Pancreas (tissue), 10 donors: ENCODE measurements around the gene NFS1. TPM values are rescaled to one million over a fixed set of nuclear protein-coding genes. Genes with fewer than 3 reads are reported as not detected.

Experiments used
- ATAC-seq, 4 donors: fragments of 200-7000 bp; cut with Tn5 transposase; one replicate each; pipeline versions ENCODE4 v1.8.0 to v1.9.1; 2020; ENCODE audit warnings: mild to moderate bottlenecking in 4 of 4, moderate library complexity in 4 of 4
- DNase-seq, 6 donors: peaks; one replicate each; pipeline ENCODE4 v3.0.0-alpha.2; 2020
- FAIRE-seq: peaks from 2 replicates; lab custom pipeline; 2012; peaks lifted over from hg19 to GRCh38; lab: Jason Lieb, UNC
- H3K27ac ChIP-seq, 4 donors: fragments of 200-600 bp; sonication (generic); 1 replicate in 3 of 4; 2 replicates in 1 of 4; pipeline versions ENCODE4 v1.5.0 to v1.8.0; 2020
- H3K27me3 ChIP-seq, 4 donors: fragments of 200-600 bp; one replicate each; pipeline ENCODE4 v1.8.0; 2021
- H3K36me3 ChIP-seq, 3 donors: fragments of 200-600 bp; sonication (generic) in 1 of 3; one replicate each; pipeline versions ENCODE4 v1.5.0 to v1.8.0; 2020 to 2021
- H3K4me1 ChIP-seq, 3 donors: fragments of 200-600 bp; one replicate each; pipeline ENCODE4 v1.8.0; 2021
- H3K4me3 ChIP-seq, 4 donors: fragments of 200-600 bp; sonication (generic) in 2 of 4; one replicate each; pipeline versions ENCODE4 v1.5.0 to v1.8.0; 2020 to 2021
- H3K9me3 ChIP-seq, 4 donors: fragments of 200-600 bp; one replicate each; pipeline ENCODE4 v1.8.0; 2021
- CTCF ChIP-seq, 4 donors: fragments of 200-600 bp; sonication (generic) in 3 of 4; IDR thresholded peaks; one replicate each; pipeline versions ENCODE4 v1.5.0 to v1.8.0; 2021; ENCODE audit warnings: antibody characterized with exemption in 4 of 4
- WGBS, 2 donors: extraction: QIAGEN DNeasy Blood & Tissue Kit; methylation state at CpG; one replicate each; pipeline ENCODE4 v1.1.7; 2013; 5-methylcytosine and 5-hydroxymethylcytosine counted together
- intact Hi-C, 3 donors: fragments of 100-400 bp; cut with DNase I; formaldehyde crosslinking; loops; one replicate each; pipeline versions ENCODE4 v1.11.1 to v1.14.2; 2022
- polyA plus RNA-seq, 2 donors: library from polyadenylated mRNA; stranded (reverse); fragments of 200-250 nt; gene quantifications; one replicate each; pipeline ENCODE4 v1.2.3, GENCODE V29; 2013
- total RNA-seq, 6 donors: library from RNA; stranded (reverse); fragmentation: NEBNext Ultra II Directional in 4 of 6; extraction: Animal tissue kit (Norgen Biotek cat#: 25700) in 4 of 6; gene quantifications; one replicate each; pipeline versions ENCODE4 v1.2.1 to v1.2.4, GENCODE V29; 2021 to 2023
- donor health status: healthy with polysubstance abuse.
- donor health status: DM: no; HTN: no; CAD: no; lungs with moderate emphysema.
- donor health status: DM: no; HTN: no; CAD: no.
- donor health status: control.
- donor health status: control.
- donor health status: Bipolar disorder and iron deficiency.
- donor health status: DM: yes; HTN: yes; CAD: no.
- donor health status: DM: no; HTN: no; CAD: no.
- donor health status: DM: no; HTN: no; CAD: no.
- donor health status: DM: yes; HTN: yes; CAD: no.

The NFS1 gene
- total and polyA plus RNA-seq, 8 donors, result 11.0 to 34.8 (median 15.2) TPM

- Histone ChIP-seq H3K27ac (no peak overlapping the region), H3K4me1 (no peaks in the 10 kb centered on the region), H3K36me3 (no peaks in the 10 kb centered on the region), H3K9me3 (no peaks in the 10 kb centered on the region), H3K27me3 (no peaks in the 10 kb centered on the region), H3K4me3 (no peak overlapping the region)
- intact Hi-C loops, result no loop called here
- FAIRE-seq, result no peak
- WGBS, 2 donors, result 52 to 63% methylated on average over 2 of the region's 2 CpGs
- no peak for TF ChIP-seq CTCF (IDR thresholded peaks at IDR 0.05)
- ATAC-seq, result no peak
- no peak for DNase-seq
These were observed 60.4 kb downstream of the NFS1 start for GRCh38 chr20:35638751-35639150.

GRCh38 chr20:35637276-35637675 is 61.9 kb downstream of the NFS1 start:
- Histone ChIP-seq H3K36me3 (no peaks in the 10 kb centered on the region), H3K9me3 (no peaks in the 10 kb centered on the region), H3K27ac (no peak overlapping the region), H3K4me3 (no peak overlapping the region), H3K27me3 (no peaks in the 10 kb centered on the region), H3K4me1 (no peaks in the 10 kb centered on the region)
- no peak for FAIRE-seq
- TF ChIP-seq CTCF (IDR thresholded peaks at IDR 0.05), result no peak
- no peak for ATAC-seq
- WGBS, 2 donors, result 95 to 96% methylated on average over 6 of the region's 6 CpGs
- intact Hi-C loops, result no loop called here
- DNase-seq, result no peak

- H3K4me1 ChIP-seq, result no peaks in the 10 kb centered on the region
- FAIRE-seq (no peak), DNase-seq (no peak), ATAC-seq (peak in 3 of 4 donors; percentile 23 to 39 (median 38))
- WGBS, 2 donors, result 57 to 66% methylated on average over 2 of the region's 2 CpGs
- H3K27ac ChIP-seq, result no peak overlapping the region
- intact Hi-C loops, result no loop called here
- TF ChIP-seq CTCF (IDR thresholded peaks at IDR 0.05), result no peak
- H3K9me3 ChIP-seq, result no peaks in the 10 kb centered on the region
- H3K36me3 ChIP-seq, result peaks cover 0 to 6% (median 0%) of the 10 kb centered on the region in 3 donors
- H3K27me3 ChIP-seq, result no peaks in the 10 kb centered on the region
- H3K4me3 ChIP-seq, result no peak overlapping the region
These were observed 63.1 kb downstream of the NFS1 start for GRCh38 chr20:35636095-35636494.

GRCh38 chr20:35635652-35636051 is 63.5 kb downstream of the NFS1 start:
- no peak for ATAC-seq
- intact Hi-C loops, result no loop called here
- H3K27me3 ChIP-seq, result no peaks in the 10 kb centered on the region
- no peaks in the 10 kb centered on the region for H3K9me3 ChIP-seq
- H3K27ac ChIP-seq, result no peak overlapping the region
- TF ChIP-seq CTCF (IDR thresholded peaks at IDR 0.05), result no peak
- FAIRE-seq, result no peak
- no peak overlapping the region for H3K4me3 ChIP-seq
- H3K36me3 ChIP-seq, result peaks cover 0 to 11% (median 0%) of the 10 kb centered on the region in 3 donors
- no peaks in the 10 kb centered on the region for H3K4me1 ChIP-seq
- DNase-seq, result no peak
- WGBS, 2 donors, result 81 to 82% methylated on average over 4 of the region's 4 CpGs

GRCh38 chr20:35632539-35633115 is 66.5 kb downstream of the NFS1 start:
- Histone ChIP-seq H3K4me3 (no peak overlapping the region), H3K27me3 (no peaks in the 10 kb centered on the region), H3K27ac (no peak overlapping the region), H3K4me1 (no peaks in the 10 kb centered on the region), H3K9me3 (no peaks in the 10 kb centered on the region), H3K36me3 (peaks cover 0 to 19% (median 0%) of the 10 kb centered on the region in 3 donors)
- DNase-seq, result no peak
- intact Hi-C loops, result no loop called here
- no peak for TF ChIP-seq CTCF (IDR thresholded peaks at IDR 0.05)
- 96 to 97% methylated on average over 13 of the region's 13 CpGs for WGBS, 2 donors
- ATAC-seq, result no peak
- FAIRE-seq, result no peak
